Endothelial cell of umbilical vein (primary cell): ENCODE data around the gene AKT1. TPM values are rescaled to one million over a fixed set of nuclear protein-coding genes. Genes with fewer than 3 reads are reported as not detected.

ENCODE experiments used
- BruUV-seq: library from RNA; stranded (reverse); fragments of 400-500 nt; replicated peaks from 2 replicates; lab custom pipeline; 2021; lab: Mats Ljungman, UMichigan
- CTCF ChIA-PET: fragments of 300-600, 350-600 bp; sonication (Branson Sonifier 250); formaldehyde crosslinking; loops from one replicate; lab custom pipeline; 2021; ENCODE audit warnings: antibody characterized with exemption, inconsistent platforms; lab: Charles Lee
- POLR2A ChIA-PET: fragments of 300-600, 350-600 bp; sonication (Branson Sonifier 250); formaldehyde crosslinking; loops from one replicate; lab custom pipeline; 2021; ENCODE audit warnings: antibody characterized with exemption, inconsistent platforms; lab: Charles Lee
- DNase-seq: peaks from one replicate; pipeline ENCODE4 v3.0.0-alpha.2; 2011; ENCODE audit warnings: low read depth, low spot score
- FAIRE-seq: peaks from 2 replicates; lab custom pipeline; 2011; peaks lifted over from hg19 to GRCh38; lab: Jason Lieb, UNC
- H2AFZ ChIP-seq: 2 replicates; pipeline ENCODE4 v1.6.0; 2012; ENCODE audit warnings: low read depth, low read length, control low read depth, inconsistent platforms
- H3K27ac ChIP-seq: 2 replicates; pipeline ENCODE4 v1.5.1; 2011; ENCODE audit warnings: low read depth, mild to moderate bottlenecking, control low read depth, low read length, moderate library complexity; ENCODE audit not compliant: insufficient read depth
- H3K27me3 ChIP-seq, 2 experiments: 2 replicates each; pipeline versions ENCODE4 v1.6.0 to v1.6.1; 2011; ENCODE audit warnings: low read length in 2 of 2, mixed read lengths in 1 of 2; ENCODE audit not compliant: control insufficient read depth in 2 of 2, insufficient read depth in 2 of 2
- H3K36me3 ChIP-seq, 2 experiments: 2 replicates in 1 of 2; 3 replicates in 1 of 2; pipeline ENCODE4 v1.5.1; 2011; ENCODE audit warnings: low read length in 2 of 2, mild to moderate bottlenecking in 1 of 2, moderate library complexity in 1 of 2; ENCODE audit not compliant: control insufficient read depth in 2 of 2, insufficient read depth in 2 of 2; ENCODE audit errors: extremely low read depth in 1 of 2
- H3K4me1 ChIP-seq: 3 replicates; pipeline ENCODE4 v1.5.1; 2011; ENCODE audit warnings: mild to moderate bottlenecking, low read length; ENCODE audit not compliant: control insufficient read depth, insufficient read depth; ENCODE audit errors: extremely low read depth
- H3K4me2 ChIP-seq: 2 replicates; pipeline ENCODE4 v1.6.1; 2011; ENCODE audit warnings: low read length, control low read depth, mixed read lengths; ENCODE audit not compliant: insufficient read depth
- H3K4me3 ChIP-seq, 3 experiments: fragments of 200-600 bp in 1 of 3; sonication (generic), shearing (Covaris generic) in 1 of 3; replicated peaks in 1 of 3; 2 replicates each; pipeline ENCODE4 v1.5.1; 2011 to 2016; ENCODE audit warnings: control low read depth in 3 of 3, low read length in 3 of 3, mild to moderate bottlenecking in 2 of 3, inconsistent platforms in 1 of 3, low read depth in 1 of 3, moderate library complexity in 1 of 3; ENCODE audit not compliant: insufficient read depth in 1 of 3
- H3K79me2 ChIP-seq: 2 replicates; pipeline ENCODE4 v1.6.0; 2012; ENCODE audit warnings: low read length, inconsistent platforms; ENCODE audit not compliant: control insufficient read depth, insufficient read depth
- H3K9ac ChIP-seq: replicated peaks from 2 replicates; pipeline ENCODE3; 2011; ENCODE audit warnings: low read length, control low read depth; ENCODE audit not compliant: insufficient read depth; ENCODE audit errors: extremely low read depth
- H3K9me1 ChIP-seq: replicated peaks from 3 replicates; pipeline ENCODE4 v1.6.0; 2011; ENCODE audit warnings: mild to moderate bottlenecking, low read length; ENCODE audit not compliant: control insufficient read depth, insufficient read depth; ENCODE audit errors: extremely low read depth
- H3K9me3 ChIP-seq: replicated peaks from 2 replicates; pipeline ENCODE4 v1.5.1; 2012; ENCODE audit warnings: low read length, inconsistent platforms; ENCODE audit not compliant: control insufficient read depth, insufficient read depth
- H4K20me1 ChIP-seq: replicated peaks from 2 replicates; pipeline ENCODE3; 2011; ENCODE audit warnings: mild to moderate bottlenecking, low read length; ENCODE audit not compliant: control insufficient read depth, insufficient read depth; ENCODE audit errors: extremely low read depth
- CTCF ChIP-seq, 2 donors: IDR thresholded peaks; 1 replicate in 1 of 2; 2 replicates in 1 of 2; pipeline ENCODE4 v1.5.1; 2011; ENCODE audit warnings: low read length in 2 of 2, mild to moderate bottlenecking in 2 of 2, moderate library complexity in 2 of 2, control low read depth in 1 of 2, inconsistent platforms in 1 of 2, low read depth in 1 of 2; ENCODE audit not compliant: insufficient read depth in 1 of 2; ENCODE audit errors: extremely low read depth in 1 of 2
- EZH2 ChIP-seq: IDR thresholded peaks from 2 replicates; pipeline ENCODE4 v1.6.1; 2012; ENCODE audit warnings: borderline replicate concordance, low read depth, mild to moderate bottlenecking, moderate library complexity, low read length, inconsistent platforms; ENCODE audit not compliant: severe bottlenecking
- FOS ChIP-seq: IDR thresholded peaks from 2 replicates; pipeline ENCODE4 v1.6.1; 2011; ENCODE audit warnings: mild to moderate bottlenecking, low read length, moderate library complexity, borderline replicate concordance; ENCODE audit not compliant: insufficient read depth
- GATA2 ChIP-seq: IDR thresholded peaks from 2 replicates; pipeline ENCODE4 v1.7.0; 2011; ENCODE audit warnings: low read depth, mild to moderate bottlenecking, moderate library complexity, mixed read lengths, low read length; ENCODE audit not compliant: insufficient read length, insufficient read depth
- JUN ChIP-seq: IDR thresholded peaks from 2 replicates; pipeline ENCODE4 v1.6.1; 2011; ENCODE audit warnings: borderline replicate concordance, low read depth; ENCODE audit not compliant: insufficient read length, insufficient read depth
- MAX ChIP-seq: IDR thresholded peaks from 2 replicates; pipeline ENCODE4 v1.6.1; 2011; ENCODE audit not compliant: insufficient read depth, insufficient read length
- MYC ChIP-seq: IDR thresholded peaks from one replicate; pipeline ENCODE4 v1.6.1; 2011; ENCODE audit warnings: mild to moderate bottlenecking, low read depth, low read length
- POLR2A ChIP-seq: IDR thresholded peaks from 2 replicates; pipeline ENCODE4 v1.6.1; 2012; ENCODE audit warnings: low read depth, mild to moderate bottlenecking, control low read depth, low read length
- POLR2AphosphoS5 ChIP-seq: IDR thresholded peaks from 2 replicates; pipeline ENCODE4 v1.6.1; 2012; ENCODE audit warnings: low read depth, mild to moderate bottlenecking, control low read depth, low read length, moderate library complexity; ENCODE audit not compliant: insufficient read depth
- dilution Hi-C: fragments of 300-500 bp; cut with MboI; formaldehyde crosslinking; loops from one replicate; pipeline ENCODE4 v1.15.0; 2019; ENCODE audit warnings: low sequenced_read_pairs; ENCODE audit not compliant: extremely low pct_ligation_motif_present
- intact Hi-C: fragments of 100-400 bp; cut with micrococcal nuclease; formaldehyde crosslinking; loops from one replicate; pipeline ENCODE4 v1.10.0; 2022
- polyA plus RNA-seq, 4 experiments: library from polyadenylated mRNA; depleted of rRNA in 3 of 4; stranded (reverse) in 3 of 4; unstranded in 1 of 4; fragments of >200 nt; gene quantifications; 2 replicates each; pipeline versions ENCODE4 v1.2.1 to v1.2.3, GENCODE V29; 2011 to 2012; ENCODE audit warnings: missing spikeins in 1 of 4
- total RNA-seq: library from RNA; stranded (reverse); gene quantifications from 2 replicates; pipeline ENCODE4 v1.2.3, GENCODE V29; 2021

Gene AKT1
- total and polyA plus RNA-seq, 2 donors (not counting 3 experiments of a cell fraction or from before 2014, with no cell fraction given), result 177 to 191 TPM

- DNase-seq (peak; percentile 42), FAIRE-seq (no peak)
- TF ChIP-seq JUN (no peak), EZH2 (no peak), MYC (no peak), MAX (no peak), POLR2A (no peak), FOS (no peak), GATA2 (no peak), POLR2AphosphoS5 (no peak), CTCF (IDR thresholded peaks at IDR 0.05; ENCODE audit: extremely low read depth in 1 of 2, insufficient read depth in 1 of 2, low read depth in 1 of 2, low read length in 2 of 2) (no peak)
- Histone ChIP-seq H3K79me2 (no peaks in the 10 kb centered on the region), H3K9ac (peak within 1 kb of the TSS; percentile 10), H3K27ac (no peak within 1 kb of the TSS), H2AFZ (peak within 1 kb of the TSS; percentile 41), H3K9me3 (no peaks in the 10 kb centered on the region), H3K27me3 (no peaks in the 10 kb centered on the region), H4K20me1 (no peaks in the 10 kb centered on the region), H3K9me1 (no peaks in the 10 kb centered on the region), H3K4me3 (peak within 1 kb of the TSS; percentile 20 to 71 (median 43)), H3K4me1 (peaks cover 5% of the 10 kb centered on the region), H3K36me3 (no peaks in the 10 kb centered on the region), H3K4me2 (peak within 1 kb of the TSS; percentile 69)
- CTCF ChIA-PET, result interaction anchor here (1.2 to 1.7 kb wide), 5 partner anchors 9 to 48 kb away, joined by 4 to 17 read pairs (median 6); partner anchors contain the start of gene SIVA1
- intact Hi-C loops (loop anchor here (2.0 kb wide), 1 partner anchor 48 kb away; the partner anchor contains the start of gene SIVA1), dilution Hi-C loops (no loop called here)
- POLR2A ChIA-PET, result no interaction called here
- no TSS peak for BruUV-seq
These were observed 5.4 kb upstream of the AKT1 start, which contains the start of gene ZBTB42 for GRCh38 chr14:104800771-104801519. Gene ZBTB42 (plus strand): TSS chr14:104801101. CDS start chr14:104801198, 97 bp downstream.
